Activated B cell treated with CpG ODN at 0.5 μM for 24 hours (primary cell): ENCODE measurements around the gene FBXW4. TPM values are rescaled to one million over a fixed set of nuclear protein-coding genes. Genes with fewer than 3 reads are reported as not detected.

ENCODE experiments used
- ATAC-seq: fragments of 200-7000 bp; cut with Tn5 transposase; one replicate; pipeline ENCODE4 v1.10.0; 2021; ENCODE audit warnings: low read depth, mild to moderate bottlenecking, moderate library complexity
- CTCF ChIA-PET: fragments of 350-600 bp; sonication (Branson Sonifier 250); formaldehyde crosslinking; loops from one replicate; lab custom pipeline; 2021; ENCODE audit warnings: antibody characterized with exemption; lab: Charles Lee
- POLR2A ChIA-PET: fragments of 350-600 bp; sonication (Branson Sonifier 250); formaldehyde crosslinking; loops from one replicate; lab custom pipeline; 2021; ENCODE audit warnings: antibody characterized with exemption; lab: Charles Lee
- DNase-seq: peaks from one replicate; pipeline ENCODE4 v3.0.0; 2022
- H3K27ac Mint-ChIP-seq: one replicate; pipeline ENCODE4 v1.8.0; 2020; ENCODE audit warnings: mixed read lengths
- H3K27me3 Mint-ChIP-seq: one replicate; pipeline ENCODE4 v1.8.0; 2021; ENCODE audit warnings: mixed read lengths
- H3K36me3 Mint-ChIP-seq: one replicate; pipeline ENCODE4 v1.8.0; 2021; ENCODE audit warnings: low read depth, mixed read lengths
- H3K4me1 Mint-ChIP-seq: one replicate; pipeline ENCODE4 v1.8.0; 2021; ENCODE audit warnings: mixed read lengths
- H3K4me3 Mint-ChIP-seq: one replicate; pipeline ENCODE4 v1.8.0; 2020; ENCODE audit warnings: mild to moderate bottlenecking, mixed read lengths
- H3K9me3 Mint-ChIP-seq: one replicate; pipeline ENCODE4 v1.8.0; 2020; ENCODE audit warnings: mixed read lengths
- intact Hi-C: fragments of 100-400 bp; cut with micrococcal nuclease; formaldehyde crosslinking; loops from one replicate; pipeline ENCODE4 v1.15.1; 2024
- total RNA-seq: library from RNA; stranded (reverse); gene quantifications from 2 replicates; pipeline ENCODE4 v1.2.3, GENCODE V29; 2022
- TF ChIP-seq, protein P1 (sequence below): fragments of 200-600 bp; IDR thresholded peaks from one replicate; pipeline ENCODE4 v1.8.0; 2022; ENCODE audit warnings: antibody characterized with exemption, mild to moderate bottlenecking

Gene FBXW4
- total RNA-seq, 1 donor from 2014 or later = 74.2 TPM

DNA sequence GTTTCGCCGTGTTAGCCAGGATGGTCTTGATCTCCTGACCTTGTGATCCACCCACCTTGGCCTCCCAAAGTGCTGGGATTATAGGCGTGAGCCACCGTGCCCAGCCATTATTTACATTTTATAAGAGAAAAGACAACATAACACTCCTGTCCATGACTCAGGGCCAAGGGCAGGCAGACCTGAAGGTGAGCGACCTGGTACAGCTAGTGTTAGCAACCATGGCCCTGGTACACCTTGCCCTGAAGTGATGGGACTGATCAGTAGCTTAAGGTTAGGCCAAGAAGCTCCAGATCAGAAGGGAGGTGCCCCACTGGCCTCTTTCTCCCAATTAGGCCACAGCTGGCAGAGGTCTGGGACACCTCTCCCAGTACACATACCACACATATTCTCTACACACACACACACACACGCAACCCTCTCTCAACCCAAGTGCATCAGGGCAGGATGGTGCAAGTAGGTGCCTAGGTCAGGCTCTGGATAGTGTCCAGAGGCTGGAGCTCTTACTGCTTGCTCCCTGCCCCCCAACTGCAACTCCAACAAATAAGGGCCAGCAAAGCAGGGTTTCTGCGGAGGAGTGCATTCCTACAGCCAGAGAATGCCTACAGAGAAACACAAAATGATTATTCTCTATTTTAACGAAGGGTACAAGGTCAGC, 63.0 kb downstream of the FBXW4 start:
- CTCF ChIA-PET = no interaction called here
- no peak overlapping the region for H3K4me3 Mint-ChIP-seq
- no peaks in the 10 kb centered on the region for H3K4me1 Mint-ChIP-seq

DNA sequence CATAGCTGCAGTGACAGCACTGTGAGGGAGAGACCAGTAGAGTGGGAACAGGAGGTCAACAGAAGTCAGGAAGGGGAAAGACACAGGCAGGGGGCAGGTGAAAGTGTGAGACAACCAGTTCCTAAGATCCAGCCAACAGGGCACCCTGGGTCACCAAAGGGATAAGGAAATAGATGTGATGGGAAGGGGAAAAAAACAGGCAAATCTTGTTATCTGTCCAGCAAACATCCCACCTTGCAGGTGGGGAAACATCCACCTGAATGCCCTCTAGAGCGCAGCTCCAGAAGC, 64.4 kb downstream of the FBXW4 start:
- intact Hi-C loops = no loop called here
- Mint-ChIP-seq H3K36me3 (peaks cover 61% of the 10 kb centered on the region), H3K9me3 (no peaks in the 10 kb centered on the region), H3K4me3 (no peak overlapping the region), H3K27me3 (no peaks in the 10 kb centered on the region), H3K4me1 (no peaks in the 10 kb centered on the region), H3K27ac (no peak overlapping the region)
- TF ChIP-seq, protein P1, sequence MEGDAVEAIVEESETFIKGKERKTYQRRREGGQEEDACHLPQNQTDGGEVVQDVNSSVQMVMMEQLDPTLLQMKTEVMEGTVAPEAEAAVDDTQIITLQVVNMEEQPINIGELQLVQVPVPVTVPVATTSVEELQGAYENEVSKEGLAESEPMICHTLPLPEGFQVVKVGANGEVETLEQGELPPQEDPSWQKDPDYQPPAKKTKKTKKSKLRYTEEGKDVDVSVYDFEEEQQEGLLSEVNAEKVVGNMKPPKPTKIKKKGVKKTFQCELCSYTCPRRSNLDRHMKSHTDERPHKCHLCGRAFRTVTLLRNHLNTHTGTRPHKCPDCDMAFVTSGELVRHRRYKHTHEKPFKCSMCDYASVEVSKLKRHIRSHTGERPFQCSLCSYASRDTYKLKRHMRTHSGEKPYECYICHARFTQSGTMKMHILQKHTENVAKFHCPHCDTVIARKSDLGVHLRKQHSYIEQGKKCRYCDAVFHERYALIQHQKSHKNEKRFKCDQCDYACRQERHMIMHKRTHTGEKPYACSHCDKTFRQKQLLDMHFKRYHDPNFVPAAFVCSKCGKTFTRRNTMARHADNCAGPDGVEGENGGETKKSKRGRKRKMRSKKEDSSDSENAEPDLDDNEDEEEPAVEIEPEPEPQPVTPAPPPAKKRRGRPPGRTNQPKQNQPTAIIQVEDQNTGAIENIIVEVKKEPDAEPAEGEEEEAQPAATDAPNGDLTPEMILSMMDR = no peak
- no peak for DNase-seq
- ChIA-PET CTCF (no interaction called here), POLR2A (no interaction called here)
- ATAC-seq = no peak

More for the DNA sequence above, 63.0 kb downstream of the FBXW4 start:
- intact Hi-C loops = no loop called here
- Mint-ChIP-seq H3K36me3 (peaks cover 62% of the 10 kb centered on the region), H3K9me3 (no peaks in the 10 kb centered on the region), H3K27me3 (no peaks in the 10 kb centered on the region), H3K27ac (no peak overlapping the region)
- POLR2A ChIA-PET = no interaction called here
- TF ChIP-seq, protein P1 = no peak
- no peak for ATAC-seq
- DNase-seq = no peak

DNA sequence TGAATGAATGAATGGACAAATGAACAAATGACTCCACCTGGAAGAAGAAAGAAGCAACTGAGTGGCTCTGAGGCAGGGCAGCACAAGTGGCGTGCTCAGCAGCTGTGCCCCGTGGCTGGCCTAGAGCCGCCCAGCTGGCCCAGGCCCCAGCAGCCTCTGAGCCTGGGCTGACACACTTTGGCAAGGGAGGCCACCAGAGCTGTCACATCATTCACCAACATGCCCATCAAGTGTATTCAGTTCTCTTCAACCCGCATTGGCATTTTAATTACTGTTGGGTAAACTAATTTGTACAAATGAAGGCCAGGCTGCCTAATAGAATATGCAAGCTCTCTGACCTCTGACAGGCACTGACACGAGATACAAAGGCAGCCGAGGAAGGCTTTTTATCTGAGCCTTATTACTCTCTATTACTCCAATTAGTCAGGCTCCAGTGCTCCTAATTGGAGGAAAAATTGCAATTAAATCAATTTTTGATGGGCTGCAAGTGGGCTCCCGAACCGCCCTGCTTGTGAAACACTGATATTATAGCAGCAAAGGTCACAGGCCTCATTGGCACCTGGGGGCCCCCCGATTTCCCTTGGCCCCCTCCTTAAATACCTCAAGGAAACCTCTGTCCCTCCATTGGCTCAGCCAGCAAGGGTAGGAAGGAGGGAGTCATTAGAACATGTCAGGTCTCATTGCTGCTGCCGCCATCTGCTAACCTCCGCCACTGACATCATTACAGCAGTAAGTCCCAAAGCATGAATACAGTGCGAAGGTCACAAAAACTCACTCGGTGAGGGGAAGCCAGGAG, 64.9 kb downstream of the FBXW4 start:
- ATAC-seq (no peak), DNase-seq (no peak)
- Mint-ChIP-seq H3K9me3 (no peaks in the 10 kb centered on the region), H3K4me3 (no peak overlapping the region), H3K27me3 (no peaks in the 10 kb centered on the region), H3K27ac (no peak overlapping the region), H3K36me3 (peaks cover 65% of the 10 kb centered on the region), H3K4me1 (peaks cover 3% of the 10 kb centered on the region)
- POLR2A ChIA-PET = no interaction called here
- TF ChIP-seq, protein P1 = no peak
- intact Hi-C loops = no loop called here
- CTCF ChIA-PET = no interaction called here

DNA sequence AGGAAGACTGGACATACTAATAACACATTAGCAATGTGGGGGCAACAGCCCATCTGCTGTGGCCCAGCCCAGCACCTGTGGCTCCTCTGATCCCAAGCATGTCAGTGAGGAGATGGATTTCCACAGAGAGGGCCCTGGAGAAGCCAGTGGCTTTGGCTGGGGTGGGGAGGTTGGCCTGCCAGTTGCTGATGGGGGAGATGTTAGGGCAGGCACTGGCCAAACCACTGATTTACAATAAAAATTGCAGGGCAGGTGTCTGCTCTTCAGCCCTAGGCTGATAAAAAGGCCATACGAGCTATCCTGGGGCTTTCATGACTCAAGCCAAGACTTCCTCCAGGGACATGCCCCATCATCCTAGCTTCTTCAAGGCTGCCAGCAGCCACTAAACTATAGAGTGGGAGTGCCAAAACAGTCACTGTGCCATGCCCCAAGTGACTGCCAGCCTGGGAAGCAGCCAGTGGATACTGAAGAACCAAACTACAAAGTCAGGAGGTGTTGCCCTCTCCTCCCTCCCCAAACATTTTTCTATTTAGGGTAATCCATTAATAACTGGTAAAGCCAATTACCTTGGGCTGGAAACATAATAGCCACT, 69.1 kb downstream of the FBXW4 start:
- ChIA-PET CTCF (no interaction called here), POLR2A (no interaction called here)
- no peak overlapping the region for H3K27ac Mint-ChIP-seq
- H3K4me1 Mint-ChIP-seq = peaks cover 8% of the 10 kb centered on the region
- no peaks in the 10 kb centered on the region for H3K27me3 Mint-ChIP-seq
- no peak overlapping the region for H3K4me3 Mint-ChIP-seq
- intact Hi-C loops = no loop called here
- DNase-seq (no peak), ATAC-seq (no peak)
- TF ChIP-seq, protein P1 = no peak
- H3K36me3 Mint-ChIP-seq = peaks cover 79% of the 10 kb centered on the region
- no peaks in the 10 kb centered on the region for H3K9me3 Mint-ChIP-seq

DNA sequence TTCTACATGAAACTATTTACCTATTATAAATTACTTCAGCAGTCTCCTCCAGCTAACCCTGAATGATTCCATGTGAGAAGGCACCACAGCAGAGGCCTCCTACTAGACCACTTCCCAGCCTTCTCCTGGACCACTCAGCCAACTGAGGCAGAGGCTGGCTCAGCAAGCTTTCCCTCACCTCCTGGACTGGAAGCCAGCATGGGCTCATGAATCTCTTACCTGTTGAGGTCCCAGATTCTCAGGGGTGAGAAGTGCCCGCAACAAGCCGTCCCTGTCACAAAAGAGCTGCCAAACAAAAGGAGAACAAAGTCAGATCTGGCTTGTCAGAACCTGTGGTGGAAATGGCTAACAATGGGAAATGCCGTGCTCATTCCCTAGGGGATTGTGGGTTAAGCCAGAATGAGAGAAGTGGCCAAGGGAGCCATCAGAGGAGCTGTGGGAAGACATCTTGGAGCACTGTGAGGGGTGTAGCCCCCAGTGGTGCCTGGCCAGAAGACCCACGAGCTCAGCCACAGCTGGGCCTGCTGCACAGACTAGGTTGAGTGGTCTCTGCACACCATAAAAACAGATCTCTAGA, 70.4 kb downstream of the FBXW4 start:
- TF ChIP-seq, protein P1 = no peak
- Mint-ChIP-seq H3K4me3 (no peak overlapping the region), H3K9me3 (no peaks in the 10 kb centered on the region), H3K36me3 (peaks cover 77% of the 10 kb centered on the region), H3K27me3 (no peaks in the 10 kb centered on the region), H3K4me1 (peaks cover 12% of the 10 kb centered on the region), H3K27ac (peak overlapping the region; percentile 50)
- DNase-seq = no peak
- no peak for ATAC-seq
- ChIA-PET POLR2A (no interaction called here), CTCF (no interaction called here)
- intact Hi-C loops = no loop called here
